HCT116 (cell line): Measurements from ENCODE around the gene CST1. TPM values are rescaled to one million over a fixed set of nuclear protein-coding genes. Genes with fewer than 3 reads are reported as not detected.

Experiments
- ATAC-seq: fragments of 200-7000 bp; cut with Tn5 transposase; 2 replicates; pipeline ENCODE4 v1.9.1; 2020; ENCODE audit warnings: mild to moderate bottlenecking, moderate library complexity
- BruUV-seq: library from RNA; stranded (reverse); fragments of 400-500 nt; replicated peaks from 2 replicates; lab custom pipeline; 2021; lab: Mats Ljungman, UMichigan
- CTCF ChIA-PET: fragments of 300-600 bp; sonication (Branson Sonifier 250); formaldehyde crosslinking; loops from one replicate; lab custom pipeline; 2021; ENCODE audit warnings: antibody characterized with exemption; lab: Charles Lee
- POLR2A ChIA-PET: fragments of 300-600, 350-600 bp; sonication (Branson Sonifier 250); formaldehyde crosslinking; loops from one replicate; lab custom pipeline; 2021; ENCODE audit warnings: antibody characterized with exemption; lab: Charles Lee
- RAD21 ChIA-PET, 2 experiments: fragments of 300-600 bp; sonication (Branson Sonifier 250); formaldehyde crosslinking; loops; one replicate each; lab custom pipeline; 2023; ENCODE audit warnings: low total read pairs in 2 of 2; ENCODE audit not compliant: uncharacterized antibody in 2 of 2, unreplicated experiment in 2 of 2, low non-redundant PET in 1 of 2; lab: Charles Lee
- DNase-seq: peaks from one replicate; pipeline ENCODE4 v3.0.0-alpha.2; 2010; ENCODE audit warnings: low read depth, low spot score
- H2AFZ ChIP-seq: fragments of 200-600 bp; shearing (Covaris generic), sonication (generic); 2 replicates; pipeline ENCODE4 v1.6.1; 2017; ENCODE audit warnings: low read depth, mixed run types, mixed read lengths, antibody characterized with exemption, low read length; ENCODE audit not compliant: poor library complexity, severe bottlenecking
- H3K27ac ChIP-seq: 2 replicates; pipeline ENCODE4 v1.5.1; 2012; ENCODE audit warnings: low read depth, low read length
- H3K27me3 ChIP-seq: fragments of 200-600 bp; sonication (generic); 2 replicates; pipeline ENCODE4 v1.6.1; 2016; ENCODE audit warnings: mixed run types, low read length, mixed read lengths; ENCODE audit not compliant: insufficient read depth
- H3K36me3 ChIP-seq, 2 experiments: fragments of 200-500 bp in 1 of 2; fragments of 200-600 bp in 1 of 2; sonication (Bioruptor generic) in 1 of 2; sonication (generic) in 1 of 2; 2 replicates each; pipeline versions ENCODE4 v1.5.1 to v1.6.1; 2014 to 2016; ENCODE audit warnings: low read length in 2 of 2, inconsistent platforms in 1 of 2, mixed read lengths in 1 of 2, mixed run types in 1 of 2; ENCODE audit not compliant: insufficient read depth in 2 of 2, control insufficient read depth in 1 of 2
- H3K4me1 ChIP-seq, 2 experiments: fragments of 200-600 bp in 1 of 2; sonication (generic) in 1 of 2; 2 replicates each; pipeline versions ENCODE4 v1.5.1 to v1.6.1; 2012 to 2017; ENCODE audit warnings: low read length in 2 of 2, inconsistent platforms in 1 of 2, mild to moderate bottlenecking in 1 of 2, mixed read lengths in 1 of 2, mixed run types in 1 of 2, moderate library complexity in 1 of 2; ENCODE audit not compliant: insufficient read depth in 2 of 2, control insufficient read depth in 1 of 2
- H3K4me2 ChIP-seq: fragments of 200-600 bp; sonication (generic); 2 replicates; pipeline ENCODE4 v1.6.1; 2017; ENCODE audit warnings: mixed run types, low read length, mixed read lengths
- H3K4me3 ChIP-seq, 2 experiments: fragments of 200-600 bp in 1 of 2; sonication (generic) in 1 of 2; replicated peaks in 1 of 2; 2 replicates each; pipeline ENCODE4 v1.5.1; 2011 to 2016; ENCODE audit warnings: low read length in 2 of 2, control low read depth in 1 of 2, low read depth in 1 of 2, mild to moderate bottlenecking in 1 of 2, mixed read lengths in 1 of 2, mixed run types in 1 of 2
- H3K79me2 ChIP-seq: fragments of 200-600 bp; sonication (generic); 2 replicates; pipeline ENCODE4 v1.6.1; 2017; ENCODE audit warnings: mild to moderate bottlenecking, mixed run types, low read length, moderate library complexity, mixed read lengths; ENCODE audit not compliant: insufficient read depth
- H3K9ac ChIP-seq: fragments of 200-600 bp; sonication (generic); 2 replicates; pipeline ENCODE4 v1.6.1; 2016; ENCODE audit warnings: low read length, mixed read lengths
- H3K9me2 ChIP-seq: fragments of 200-600 bp; sonication (generic), shearing (Covaris generic); 2 replicates; pipeline ENCODE4 v1.6.1; 2017; ENCODE audit warnings: mixed run types, mild to moderate bottlenecking, moderate library complexity; ENCODE audit not compliant: insufficient read depth
- H3K9me3 ChIP-seq, 2 experiments: fragments of 200-500 bp in 1 of 2; fragments of 200-600 bp in 1 of 2; sonication (Bioruptor generic) in 1 of 2; sonication (generic) in 1 of 2; 2 replicates each; pipeline ENCODE4 v1.6.1; 2014 to 2017; ENCODE audit warnings: low read length in 2 of 2, mixed read lengths in 2 of 2, inconsistent platforms in 1 of 2, low read depth in 1 of 2, mild to moderate bottlenecking in 1 of 2, mixed run types in 1 of 2, moderate library complexity in 1 of 2; ENCODE audit not compliant: control insufficient read depth in 1 of 2, insufficient read depth in 1 of 2
- H4K20me1 ChIP-seq: fragments of 200-600 bp; sonication (generic), shearing (Covaris generic); 2 replicates; pipeline ENCODE4 v1.6.1; 2017; ENCODE audit warnings: mixed run types, mild to moderate bottlenecking, moderate library complexity; ENCODE audit not compliant: insufficient read depth
- CBX3 ChIP-seq: IDR thresholded peaks from 2 replicates; pipeline ENCODE4 v1.6.1; 2012; ENCODE audit warnings: low read depth
- EGR1 ChIP-seq: IDR thresholded peaks from 2 replicates; pipeline ENCODE4 v1.6.1; 2012; ENCODE audit warnings: low read depth
- EZH2 ChIP-seq: fragments of 200-600 bp; sonication (generic); IDR thresholded peaks from 2 replicates; pipeline ENCODE4 v1.6.1; 2017; ENCODE audit warnings: antibody characterized with exemption, mixed run types
- EZH2phosphoT487 ChIP-seq: fragments of 200-600 bp; IDR thresholded peaks from 2 replicates; pipeline ENCODE4 v1.6.1; 2018; ENCODE audit warnings: antibody characterized with exemption, borderline replicate concordance
- FOSL1 ChIP-seq: IDR thresholded peaks from 2 replicates; pipeline ENCODE4 v1.6.1; 2012; ENCODE audit warnings: low read depth
- POLR2A ChIP-seq: IDR thresholded peaks from 2 replicates; pipeline ENCODE4 v1.7.0; 2011; ENCODE audit warnings: borderline replicate concordance; ENCODE audit not compliant: insufficient read depth, insufficient read length; ENCODE audit errors: extremely low read depth
- POLR2AphosphoS5 ChIP-seq: IDR thresholded peaks from 2 replicates; pipeline ENCODE4 v1.6.1; 2011; ENCODE audit warnings: mild to moderate bottlenecking, low read depth, low read length, moderate library complexity
- SIN3A ChIP-seq: IDR thresholded peaks from 2 replicates; pipeline ENCODE4 v1.6.1; 2012; ENCODE audit warnings: low read depth
- SP1 ChIP-seq: IDR thresholded peaks from 2 replicates; pipeline ENCODE4 v1.6.1; 2012; ENCODE audit warnings: low read depth
- SRF ChIP-seq: IDR thresholded peaks from 2 replicates; pipeline ENCODE4 v1.6.1; 2012; ENCODE audit warnings: low read depth
- TCF7L2 ChIP-seq: IDR thresholded peaks from 2 replicates; pipeline ENCODE4 v1.7.0; 2011; ENCODE audit warnings: borderline replicate concordance, inconsistent platforms; ENCODE audit not compliant: insufficient read depth, insufficient read length; ENCODE audit errors: extremely low read depth
- ZFX ChIP-seq: fragments of 450-650 bp; IDR thresholded peaks from 2 replicates; pipeline ENCODE4 v1.6.1; 2017
- intact Hi-C: fragments of 100-400 bp; cut with micrococcal nuclease; formaldehyde crosslinking; loops from 2 replicates; pipeline ENCODE4 v1.10.0; 2022
- total RNA-seq: library from RNA; stranded (reverse); gene quantifications from one replicate; pipeline ENCODE4 v1.2.1, GENCODE V29; 2021; ENCODE audit not compliant: unreplicated experiment
- TF ChIP-seq, protein P1 (sequence below), 3 experiments: fragments of 200-600 bp in 1 of 3; sonication (generic) in 1 of 3; IDR thresholded peaks in 2 of 3; conservative IDR thresholded peaks in 1 of 3; 2 replicates each; pipeline ENCODE4 v1.5.1; 2012 to 2017; ENCODE audit warnings: low read depth in 2 of 3, low read length in 2 of 3, antibody characterized with exemption in 1 of 3, borderline replicate concordance in 1 of 3, control low read depth in 1 of 3, mild to moderate bottlenecking in 1 of 3, mixed read lengths in 1 of 3, mixed run types in 1 of 3, moderate library complexity in 1 of 3; ENCODE audit not compliant: insufficient read depth in 1 of 3

CST1 gene
- total RNA-seq, 1 experiment from 2014 or later = not detected

DNA sequence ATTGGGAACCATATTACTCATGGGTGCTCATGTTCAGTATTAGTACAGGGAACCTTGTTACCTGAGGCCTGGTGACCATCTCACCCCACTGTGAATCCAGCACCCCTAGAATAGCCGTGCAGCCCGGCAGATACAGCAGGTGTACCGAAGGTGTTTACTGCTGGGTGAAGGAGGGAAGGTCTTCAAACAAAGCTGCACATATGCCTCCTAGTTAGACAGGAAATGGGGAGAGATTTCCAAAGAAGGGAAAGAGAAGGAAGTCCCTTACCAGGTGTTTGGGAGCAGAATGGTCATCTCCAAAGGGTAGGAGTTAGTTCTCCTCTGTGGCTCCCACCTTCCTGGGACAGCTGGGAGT, 2.4 kb upstream of the CST1 start:
- Histone ChIP-seq H3K9me3 (no peaks in the 10 kb centered on the region), H3K27me3 (no peaks in the 10 kb centered on the region), H4K20me1 (no peaks in the 10 kb centered on the region), H3K9me2 (no peaks in the 10 kb centered on the region), H3K4me2 (no peak overlapping the region), H2AFZ (no peak overlapping the region), H3K36me3 (no peaks in the 10 kb centered on the region), H3K4me1 (peaks cover 0 to 9% of the 10 kb centered on the region in 2 experiments; a peak in 1 of 4 replicates), H3K9ac (no peak overlapping the region), H3K4me3 (no peak overlapping the region), H3K27ac (no peak overlapping the region), H3K79me2 (no peaks in the 10 kb centered on the region)
- DNase-seq (no peak), ATAC-seq (no peak)
- CTCF ChIA-PET = no interaction called here
- RAD21 ChIA-PET = no interaction called here
- POLR2A ChIA-PET = no interaction called here
- TF ChIP-seq SP1 (no peak), EZH2 (no peak), POLR2AphosphoS5 (no peak), POLR2A (no peak), SIN3A (no peak), EZH2phosphoT487 (no peak), TCF7L2 (no peak), FOSL1 (no peak), CBX3 (no peak), ZFX (no peak), EGR1 (no peak), SRF (no peak)
- TF ChIP-seq, protein P1, sequence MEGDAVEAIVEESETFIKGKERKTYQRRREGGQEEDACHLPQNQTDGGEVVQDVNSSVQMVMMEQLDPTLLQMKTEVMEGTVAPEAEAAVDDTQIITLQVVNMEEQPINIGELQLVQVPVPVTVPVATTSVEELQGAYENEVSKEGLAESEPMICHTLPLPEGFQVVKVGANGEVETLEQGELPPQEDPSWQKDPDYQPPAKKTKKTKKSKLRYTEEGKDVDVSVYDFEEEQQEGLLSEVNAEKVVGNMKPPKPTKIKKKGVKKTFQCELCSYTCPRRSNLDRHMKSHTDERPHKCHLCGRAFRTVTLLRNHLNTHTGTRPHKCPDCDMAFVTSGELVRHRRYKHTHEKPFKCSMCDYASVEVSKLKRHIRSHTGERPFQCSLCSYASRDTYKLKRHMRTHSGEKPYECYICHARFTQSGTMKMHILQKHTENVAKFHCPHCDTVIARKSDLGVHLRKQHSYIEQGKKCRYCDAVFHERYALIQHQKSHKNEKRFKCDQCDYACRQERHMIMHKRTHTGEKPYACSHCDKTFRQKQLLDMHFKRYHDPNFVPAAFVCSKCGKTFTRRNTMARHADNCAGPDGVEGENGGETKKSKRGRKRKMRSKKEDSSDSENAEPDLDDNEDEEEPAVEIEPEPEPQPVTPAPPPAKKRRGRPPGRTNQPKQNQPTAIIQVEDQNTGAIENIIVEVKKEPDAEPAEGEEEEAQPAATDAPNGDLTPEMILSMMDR (IDR thresholded peaks at IDR 0.05 in 2 of 3, conservative IDR thresholded peaks at IDR 0.05 in 1 of 3; ENCODE audit: borderline replicate concordance in 1 of 3, insufficient read depth in 1 of 3, low read depth in 2 of 3, low read length in 2 of 3) = no peak
- no TSS peak for BruUV-seq
- intact Hi-C loops = no loop called here
